CD4-positive, alpha-beta T cell treated with Interleukin-6 for 4 hours (primary cell): ENCODE results near the gene WDR74.
"Not testable (repeated sequence)": the region's sequence is repeated elsewhere in the genome, so short reads cannot be mapped to it uniquely, and the experiment has no call there.

ENCODE experiments used
- DNase-seq: peaks from one replicate; pipeline ENCODE4 v3.0.0-alpha.2; 2020; ENCODE audit warnings: mixed read lengths

The WDR74 gene

GRCh38 chr11:62839050-62839945 lies at the start of gene WDR74:
TSS of gene WDR74 (minus strand) at chr11:62839590. CDS start at chr11:62839570, 20 bp downstream.
- DNase-seq: peak; percentile 95

GRCh38 chr11:62889126-62889483 lies 49.7 kb upstream of the WDR74 start:
- DNase-seq: no peak

GRCh38 chr11:62888406-62888805 lies 49.0 kb upstream of the WDR74 start:
- DNase-seq: no peak

- DNase-seq: no peak
Observed at GRCh38 chr11:62885137-62885750, 45.9 kb upstream of the WDR74 start.

- no peak for DNase-seq
Observed at GRCh38 chr11:62883673-62884072, 44.3 kb upstream of the WDR74 start.

- DNase-seq: no peak
Observed at GRCh38 chr11:62882788-62883501, 43.6 kb upstream of the WDR74 start.

GRCh38 chr11:62882431-62882749 lies 43.0 kb upstream of the WDR74 start:
- no peak for DNase-seq

GRCh38 chr11:62881579-62882430 lies 42.4 kb upstream of the WDR74 start:
- DNase-seq: peak; percentile 96

- DNase-seq: peak; percentile 91
Observed at GRCh38 chr11:62880803-62881578, 41.6 kb upstream of the WDR74 start, which contains the start of gene SLC3A2. TSS of gene SLC3A2 (plus strand) at chr11:62880896. CDS start at chr11:62881024, 128 bp downstream.

GRCh38 chr11:62880231-62880802 lies 40.9 kb upstream of the WDR74 start:
- no peak for DNase-seq

GRCh38 chr11:62879235-62879978 lies 40.0 kb upstream of the WDR74 start:
- no peak for DNase-seq

GRCh38 chr11:62876712-62877111 lies 37.3 kb upstream of the WDR74 start:
- no peak for DNase-seq

GRCh38 chr11:62875698-62876478 lies 36.5 kb upstream of the WDR74 start:
- DNase-seq: no peak

GRCh38 chr11:62874851-62875250 lies 35.5 kb upstream of the WDR74 start:
- no peak for DNase-seq

GRCh38 chr11:62865635-62866034 lies 26.2 kb upstream of the WDR74 start:
- DNase-seq: no peak

GRCh38 chr11:62863687-62864335 lies 24.4 kb upstream of the WDR74 start:
- no peak for DNase-seq

- not testable (repeated sequence) for DNase-seq
Observed at GRCh38 chr11:62861564-62862192, 22.3 kb upstream of the WDR74 start.

- no peak for DNase-seq
Observed at GRCh38 chr11:62860835-62861563, 21.6 kb upstream of the WDR74 start.
